K562 (cell line): ENCODE data around the gene NUP153. TPM values are rescaled to one million over a fixed set of nuclear protein-coding genes. Genes with fewer than 3 reads are reported as not detected.

Experiments
- ATAC-seq: fragments of 200-7000 bp; cut with Tn5 transposase; 3 replicates; pipeline ENCODE4 v1.9.1; 2020; ENCODE audit warnings: moderate library complexity
- BruUV-seq: library from RNA; stranded (reverse); fragments of 400-500 nt; replicated peaks from 2 replicates; lab custom pipeline; 2021; lab: Mats Ljungman, UMichigan
- CTCF ChIA-PET: fragments of 300-600 bp; formaldehyde crosslinking; extraction: SDS; loops from one replicate; lab custom pipeline; 2021; ENCODE audit warnings: low intra/inter-chr PET ratio; lab: Yijun Ruan, JAX
- POLR2A ChIA-PET: fragments of 300-600, 350-650 bp; sonication (Branson Sonifier 250); formaldehyde crosslinking; extraction: SDS; loops from one replicate; lab custom pipeline; 2021; ENCODE audit warnings: antibody characterized with exemption, inconsistent platforms; lab: Yijun Ruan, JAX
- DNase-seq, 4 experiments: peaks; one replicate each; pipeline versions ENCODE4 v3.0.0 to v3.0.0-alpha.2; 2011 to 2018; ENCODE audit warnings: low spot score in 3 of 4, mixed read lengths in 3 of 4; ENCODE audit errors: extremely low read depth in 1 of 4
- FAIRE-seq: peaks from 2 replicates; lab custom pipeline; 2011; peaks lifted over from hg19 to GRCh38; lab: Jason Lieb, UNC
- H2AFZ ChIP-seq: 2 replicates; pipeline ENCODE4 v1.6.0; 2011; ENCODE audit warnings: low read depth, low read length, control low read depth, inconsistent platforms
- H3K27ac ChIP-seq: fragments of 200-600 bp; 3 replicates; pipeline ENCODE4 v1.8.0; 2011; ENCODE audit warnings: low read depth, mild to moderate bottlenecking, control low read depth, inconsistent platforms, low read length, moderate library complexity, mixed read lengths; ENCODE audit errors: extremely low read depth
- H3K27me3 ChIP-seq, 2 experiments: fragments of 300-600 bp in 1 of 2; 2 replicates in 1 of 2; 3 replicates in 1 of 2; pipeline versions ENCODE4 v1.6.0 to v1.8.0; 2011; ENCODE audit warnings: inconsistent platforms in 2 of 2, low read length in 2 of 2, mild to moderate bottlenecking in 1 of 2, mixed read lengths in 1 of 2, moderate library complexity in 1 of 2; ENCODE audit not compliant: control insufficient read depth in 2 of 2, insufficient read depth in 2 of 2
- H3K36me3 ChIP-seq: fragments of 300-600 bp; 3 replicates; pipeline ENCODE4 v1.8.0; 2011; ENCODE audit warnings: mild to moderate bottlenecking, low read length, inconsistent platforms; ENCODE audit not compliant: control insufficient read depth, insufficient read depth
- H3K4me1 ChIP-seq, 2 experiments: fragments of 200-600 bp in 1 of 2; replicated peaks in 1 of 2; 2 replicates in 1 of 2; 3 replicates in 1 of 2; pipeline versions ENCODE4 v1.5.1 to v1.8.0; 2011; ENCODE audit warnings: inconsistent platforms in 2 of 2, low read length in 2 of 2, mild to moderate bottlenecking in 1 of 2, mixed read lengths in 1 of 2, moderate library complexity in 1 of 2; ENCODE audit not compliant: control insufficient read depth in 2 of 2, insufficient read depth in 2 of 2
- H3K4me2 ChIP-seq: 2 replicates; pipeline ENCODE4 v1.6.1; 2011; ENCODE audit warnings: low read length, control low read depth, inconsistent platforms, mixed read lengths; ENCODE audit not compliant: insufficient read depth
- H3K4me3 ChIP-seq: fragments of 200-600 bp; sonication (generic), shearing (Covaris generic); 2 replicates; pipeline ENCODE4 v1.5.1; 2016; ENCODE audit warnings: control low read depth, inconsistent platforms
- H3K79me2 ChIP-seq: fragments of 200-600 bp; 3 replicates; pipeline ENCODE4 v1.8.0; 2011; ENCODE audit warnings: low read length, inconsistent platforms; ENCODE audit not compliant: control insufficient read depth, insufficient read depth
- H3K9ac ChIP-seq, 2 experiments: 2 replicates each; pipeline versions ENCODE4 v1.6.0 to v1.6.1; 2011; ENCODE audit warnings: low read depth in 2 of 2, low read length in 2 of 2, control low read depth in 1 of 2, inconsistent platforms in 1 of 2, mild to moderate bottlenecking in 1 of 2, mixed read lengths in 1 of 2; ENCODE audit not compliant: insufficient read depth in 1 of 2
- H3K9me1 ChIP-seq: one replicate; pipeline ENCODE4 v1.6.0; 2011; ENCODE audit warnings: inconsistent platforms, mild to moderate bottlenecking, low read length, moderate library complexity; ENCODE audit not compliant: control insufficient read depth, insufficient read depth
- H3K9me3 ChIP-seq: replicated peaks from 2 replicates; pipeline ENCODE4 v1.5.1; 2011; ENCODE audit warnings: low read depth, low read length, inconsistent platforms; ENCODE audit not compliant: control insufficient read depth, insufficient read depth
- H4K20me1 ChIP-seq: replicated peaks from 2 replicates; pipeline ENCODE4 v1.6.1; 2011; ENCODE audit warnings: low read length, inconsistent platforms, mixed read lengths; ENCODE audit not compliant: control insufficient read depth, insufficient read depth
- CGGBP1 ChIP-seq: fragments of 250-450 bp; sonication (Bioruptor Pico); IDR thresholded peaks from 2 replicates; pipeline ENCODE4 v1.9.0; 2021; ENCODE audit warnings: mild to moderate bottlenecking
- EZH2 ChIP-seq: IDR thresholded peaks from 2 replicates; pipeline ENCODE4 v1.6.1; 2012; ENCODE audit warnings: low read depth, mild to moderate bottlenecking, inconsistent platforms, low read length, borderline replicate concordance
- MTA2 ChIP-seq: fragments of 450-650 bp; IDR thresholded peaks from 2 replicates; pipeline ENCODE4 v1.6.1; 2016; ENCODE audit warnings: low read depth
- POLR2H ChIP-seq: IDR thresholded peaks from 2 replicates; pipeline ENCODE4 v1.6.1; 2016; ENCODE audit warnings: missing genetic modification characterization, low read depth, mild to moderate bottlenecking, control low read depth, missing compliant biosample characterization, moderate library complexity
- RFX1 ChIP-seq: fragments of 450-650 bp; IDR thresholded peaks from 2 replicates; pipeline ENCODE4 v1.6.1; 2016; ENCODE audit warnings: mild to moderate bottlenecking, moderate library complexity
- RHOXF2B ChIP-seq: fragments of 250-450 bp; sonication (Bioruptor Pico); conservative IDR thresholded peaks from 2 replicates; pipeline ENCODE4 v1.5.1; 2021
- TEAD1 ChIP-seq, 2 experiments: fragments of 450-650 bp in 1 of 2; sonication (generic) in 1 of 2; formaldehyde crosslinking; IDR thresholded peaks; 2 replicates each; pipeline versions ENCODE4 v1.4.0 to v1.8.0; 2020 to 2022; ENCODE audit warnings: mild to moderate bottlenecking in 2 of 2, missing genetic modification reagents in 1 of 2
- WGBS: fragments of 100-300 bp; shearing (Covaris generic); methylation state at CpG from one replicate; pipeline ENCODE4 v1.1.6; 2016; ENCODE audit warnings: low coverage, mixed read lengths; ENCODE audit not compliant: insufficient coverage; ENCODE audit errors: missing lambda C conversion rate; 5-methylcytosine and 5-hydroxymethylcytosine counted together
- in situ Hi-C: fragments of 300-500 bp; cut with MboI; formaldehyde crosslinking; loops from 4 replicates; pipeline ENCODE4 v1.15.0; 2018; ENCODE audit warnings: inconsistent platforms, mixed read lengths
- intact Hi-C: fragments of 100-400 bp; cut with micrococcal nuclease; formaldehyde crosslinking; loops from 2 replicates; pipeline ENCODE4 v1.14.2; 2022
- polyA plus RNA-seq, 8 experiments: library from polyadenylated mRNA; depleted of rRNA in 4 of 8; stranded (reverse) in 5 of 8; unstranded in 3 of 8; fragments of >200 nt; fragmentation: Nextera tagmentation in 2 of 8; fragmentation: Illumina TruSeq in 1 of 8; extraction: Ambion mirVana in 2 of 8; extraction: Trizol in 1 of 8; gene quantifications; 2 replicates each; pipeline versions ENCODE4 v1.2.1 to v1.2.3, GENCODE V29; 2011 to 2014; ENCODE audit warnings: inconsistent platforms in 1 of 8, missing spikeins in 1 of 8
- total RNA-seq, 7 experiments: library from RNA; depleted of rRNA in 6 of 7; stranded (reverse); fragments of >200 nt in 6 of 7; fragmentation: Illumina TruSeq in 2 of 7; extraction: Trizol in 2 of 7; gene quantifications; 2 replicates each; pipeline versions ENCODE4 v1.2.1 to v1.2.3, GENCODE V29; 2011 to 2021; ENCODE audit warnings: low replicate concordance in 1 of 7

The NUP153 gene
- total and polyA plus RNA-seq, 9 of the 15 experiments (the other 6 are each of a cell fraction or from before 2014, with no cell fraction given) = 21.9 to 110 (median 84.8) TPM

GRCh38 chr6:17666646-17667045, 40.1 kb downstream of the NUP153 start:
- intact Hi-C loops (no loop called here), in situ Hi-C loops (no loop called here)
- CTCF ChIA-PET = no interaction called here

GRCh38 chr6:17665132-17665531, 41.6 kb downstream of the NUP153 start:
- Histone ChIP-seq H3K9me3 (no peaks in the 10 kb centered on the region), H3K27me3 (no peaks in the 10 kb centered on the region), H3K4me1 (no peaks in the 10 kb centered on the region; a peak in 1 of 5 replicates), H3K9me1 (no peaks in the 10 kb centered on the region), H3K4me3 (no peak overlapping the region), H3K4me2 (no peak overlapping the region), H3K9ac (no peak overlapping the region), H4K20me1 (no peaks in the 10 kb centered on the region), H2AFZ (no peak overlapping the region), H3K79me2 (peaks cover 67% of the 10 kb centered on the region), H3K36me3 (peaks cover 92% of the 10 kb centered on the region), H3K27ac (no peak overlapping the region)
- no peak for FAIRE-seq
- in situ Hi-C loops (no loop called here), intact Hi-C loops (no loop called here)
- no peak for TF ChIP-seq RHOXF2B (CRISPR knock-in tag)
- no peak for TF ChIP-seq EZH2
- TF ChIP-seq TEAD1 (CRISPR knock-in tag; IDR thresholded peaks at IDR 0.05) = no peak
- TF ChIP-seq RFX1 = peak; percentile 79
- no peak for TF ChIP-seq CGGBP1 (CRISPR knock-in tag)
- no peak for ATAC-seq
- CTCF ChIA-PET = no interaction called here
- BruUV-seq = no TSS peak
- WGBS = 66% methylated on average over 1 of the region's 1 CpG
- DNase-seq = no peak
- POLR2A ChIA-PET = interaction anchor here (1.7 kb wide), 1 partner anchor 10 kb away, joined by 7 read pairs; no protein-coding TSS in a partner anchor

More at GRCh38 chr6:17666646-17667045, 40.1 kb downstream of the NUP153 start:
- 91% methylated on average over 1 of the region's 1 CpG for WGBS
- FAIRE-seq = no peak
- POLR2A ChIA-PET = interaction anchor here (0.6 to 1.8 kb wide), 7 partner anchors 8 to 39 kb away, joined by 3 to 7 read pairs (median 4); no protein-coding TSS in a partner anchor
- H3K36me3 ChIP-seq = peaks cover 92% of the 10 kb centered on the region
- H3K79me2 ChIP-seq = peaks cover 66% of the 10 kb centered on the region
- no peaks in the 10 kb centered on the region for H3K9me3 ChIP-seq
- no peak overlapping the region for H3K4me2 ChIP-seq
- H3K4me3 ChIP-seq = no peak overlapping the region
- no peaks in the 10 kb centered on the region for H3K9me1 ChIP-seq
- H3K4me1 ChIP-seq = no peaks in the 10 kb centered on the region; a peak in 1 of 5 replicates
- H4K20me1 ChIP-seq = no peaks in the 10 kb centered on the region
- no TSS peak for BruUV-seq
- no peak overlapping the region for H2AFZ ChIP-seq
- H3K27me3 ChIP-seq = no peaks in the 10 kb centered on the region
- ATAC-seq = no peak
- no peak overlapping the region for H3K27ac ChIP-seq
- TF ChIP-seq POLR2H (tag) (0 out of 2 replicates have a peak, but pooled peaks have one; percentile 9), MTA2 (no peak)
- TF ChIP-seq, all 486 proteins: peak for 1
- no peak for DNase-seq
- H3K9ac ChIP-seq = no peak overlapping the region
